Neural progenitor cell (in vitro differentiated cells): Measurements from ENCODE around the gene FBXW11. TPM values are rescaled to one million over a fixed set of nuclear protein-coding genes. Genes with fewer than 3 reads are reported as not detected.
"Not testable (repeated sequence)": the region's sequence is repeated elsewhere in the genome, so short reads cannot be mapped to it uniquely, and the experiment has no call there.

ENCODE experiments used
- DNase-seq: peaks from one replicate; pipeline ENCODE4 v3.0.0-alpha.2; 2016; ENCODE audit warnings: low spot score
- H2AFZ ChIP-seq: fragments of 200-600 bp; sonication (generic); replicated peaks from 2 replicates; pipeline ENCODE4 v1.6.1; 2016; ENCODE audit warnings: antibody characterized with exemption
- H3F3A ChIP-seq: fragments of 200-600 bp; sonication (generic); 2 replicates; pipeline ENCODE4 v1.6.1; 2016; ENCODE audit warnings: antibody characterized with exemption, low read depth
- H3K27ac ChIP-seq: fragments of 200-600 bp; sonication (generic); 2 replicates; pipeline ENCODE4 v1.5.1; 2016; ENCODE audit warnings: mild to moderate bottlenecking
- H3K27me3 ChIP-seq: fragments of 200-600 bp; sonication (generic); 2 replicates; pipeline ENCODE4 v1.6.1; 2016; ENCODE audit warnings: mild to moderate bottlenecking, moderate library complexity
- H3K36me3 ChIP-seq: fragments of 200-600 bp; sonication (generic); 2 replicates; pipeline ENCODE4 v1.5.1; 2016
- H3K4me1 ChIP-seq: fragments of 200-600 bp; sonication (generic); 2 replicates; pipeline ENCODE4 v1.6.1; 2016; ENCODE audit warnings: mixed run types
- H3K4me2 ChIP-seq: fragments of 200-600 bp; sonication (generic); 2 replicates; pipeline ENCODE4 v1.6.1; 2016
- H3K4me3 ChIP-seq: fragments of 200-600 bp; sonication (generic); 2 replicates; pipeline ENCODE4 v1.5.1; 2016
- H3K79me2 ChIP-seq: fragments of 200-600 bp; sonication (generic); 2 replicates; pipeline ENCODE4 v1.6.1; 2016; ENCODE audit warnings: low read depth
- H3K9ac ChIP-seq: fragments of 200-600 bp; sonication (generic); 2 replicates; pipeline ENCODE4 v1.6.1; 2016
- H3K9me3 ChIP-seq: fragments of 200-600 bp; sonication (generic); 2 replicates; pipeline ENCODE4 v1.5.1; 2016; ENCODE audit warnings: low read depth
- H4K20me1 ChIP-seq: fragments of 200-600 bp; sonication (generic); 2 replicates; pipeline ENCODE4 v1.6.1; 2016; ENCODE audit warnings: low read depth
- H3K27ac Mint-ChIP-seq: 3 replicates; pipeline ENCODE4 v1.8.0; 2021; ENCODE audit warnings: mixed read lengths
- H3K27me3 Mint-ChIP-seq: 2 replicates; pipeline ENCODE4 v1.8.0; 2022; ENCODE audit warnings: low read depth, mild to moderate bottlenecking, inconsistent platforms, moderate library complexity, mixed read lengths; ENCODE audit not compliant: insufficient read depth
- H3K36me3 Mint-ChIP-seq: 3 replicates; pipeline ENCODE4 v1.8.0; 2021; ENCODE audit warnings: mixed read lengths
- H3K4me1 Mint-ChIP-seq: 3 replicates; pipeline ENCODE4 v1.8.0; 2021; ENCODE audit warnings: mixed read lengths
- H3K4me3 Mint-ChIP-seq: 3 replicates; pipeline ENCODE4 v1.8.0; 2021; ENCODE audit warnings: mild to moderate bottlenecking, moderate library complexity, mixed read lengths
- H3K9me3 Mint-ChIP-seq: 3 replicates; pipeline ENCODE4 v1.8.0; 2020; ENCODE audit warnings: mixed read lengths
- EZH2 ChIP-seq: fragments of 200-600 bp; sonication (generic); IDR thresholded peaks from 2 replicates; pipeline ENCODE4 v1.6.1; 2017; ENCODE audit warnings: antibody characterized with exemption, mild to moderate bottlenecking, moderate library complexity
- EZH2phosphoT487 ChIP-seq: fragments of 200-600 bp; sonication (generic); IDR thresholded peaks from 2 replicates; pipeline ENCODE4 v1.6.1; 2017; ENCODE audit warnings: antibody characterized with exemption
- total RNA-seq: library from RNA; depleted of rRNA; stranded (reverse); fragments of >200 nt; gene quantifications from 2 replicates; pipeline ENCODE4 v1.2.3, GENCODE V29; 2015; ENCODE audit warnings: low replicate concordance
- TF ChIP-seq, protein P1 (sequence below): fragments of 200-600 bp; sonication (generic); IDR thresholded peaks from 2 replicates; pipeline ENCODE4 v1.5.1; 2017; ENCODE audit warnings: antibody characterized with exemption, mild to moderate bottlenecking

The FBXW11 gene
- total RNA-seq, 1 donor from 2014 or later, result 79.1 TPM

DNA sequence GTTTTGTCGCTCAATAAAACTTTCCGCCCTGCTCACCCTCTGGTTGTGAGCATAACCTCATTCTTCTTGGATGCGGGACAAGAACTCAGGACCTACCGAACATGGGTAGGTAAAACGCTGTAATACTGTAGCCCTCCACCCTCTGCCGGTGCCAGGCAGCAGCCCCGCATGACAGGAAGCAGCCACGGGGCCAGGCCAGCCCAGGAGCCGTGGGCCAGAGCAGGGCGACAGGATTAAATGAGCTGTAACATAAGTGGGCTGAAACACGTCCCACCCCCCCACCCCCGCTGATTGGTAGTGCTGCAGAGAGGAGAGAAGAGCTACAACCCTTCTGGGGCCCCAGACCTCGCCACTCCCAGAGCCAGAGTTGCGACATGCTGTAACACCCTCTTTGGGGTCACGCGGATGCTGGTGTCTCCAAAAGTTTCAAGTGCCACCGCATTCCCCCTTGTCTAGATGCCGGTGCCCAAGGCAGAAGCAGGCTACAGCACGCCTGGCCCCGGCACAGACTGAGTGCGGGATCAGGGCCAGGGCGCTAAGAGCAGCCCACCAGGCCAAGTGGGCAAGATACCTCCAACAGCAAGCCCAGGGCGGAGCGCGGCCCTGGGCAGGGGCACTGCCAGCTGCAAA is 81.8 kb downstream of the FBXW11 start:
- Histone ChIP-seq H3K9ac (no peak overlapping the region), H3K36me3 (no peaks in the 10 kb centered on the region), H3K9me3 (no peaks in the 10 kb centered on the region), H3K27ac (peak overlapping the region; percentile 65), H4K20me1 (peaks cover 85% of the 10 kb centered on the region), H3K79me2 (peaks cover 100% of the 10 kb centered on the region), H3F3A (peaks cover 23% of the 10 kb centered on the region), H3K4me2 (peak overlapping the region; percentile 30), H3K4me3 (no peak overlapping the region), H3K4me1 (peaks cover 33% of the 10 kb centered on the region), H2AFZ (no peak overlapping the region), H3K27me3 (no peaks in the 10 kb centered on the region)
- Mint-ChIP-seq H3K4me3 (no peak overlapping the region), H3K27me3 (peaks cover 8% of the 10 kb centered on the region), H3K9me3 (peaks cover 11% of the 10 kb centered on the region), H3K27ac (no peak overlapping the region), H3K36me3 (peaks cover 9% of the 10 kb centered on the region), H3K4me1 (peaks cover 5% of the 10 kb centered on the region)
- DNase-seq, result peak; percentile 29
- no peak for TF ChIP-seq EZH2phosphoT487

DNA sequence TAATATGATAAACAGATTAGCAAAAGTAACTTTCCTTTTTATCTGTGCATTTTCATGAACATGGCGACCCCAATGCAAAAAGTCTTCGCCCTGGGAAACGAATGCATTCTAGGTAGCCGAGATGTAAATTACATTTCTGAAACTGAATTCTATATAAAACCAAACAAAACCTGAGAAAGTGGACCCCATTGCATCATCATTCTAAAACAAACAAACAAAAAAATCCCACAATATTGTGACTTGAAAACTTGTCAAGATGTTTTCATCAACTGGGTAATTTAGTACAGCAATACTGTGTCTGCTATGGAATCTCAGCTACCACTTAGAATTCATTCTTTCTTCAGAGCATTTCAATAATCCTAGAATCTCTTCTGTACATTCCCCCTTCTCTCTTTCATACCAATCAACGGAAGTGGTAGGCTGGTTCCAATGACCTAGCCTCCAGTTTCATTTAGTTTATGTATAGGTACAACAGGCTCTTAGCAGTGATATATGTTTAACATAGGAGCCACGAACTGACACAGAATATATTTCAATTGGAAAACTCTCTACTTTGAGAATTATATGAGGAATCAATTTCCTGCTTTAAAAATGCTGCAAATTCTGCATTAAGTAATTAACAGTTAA is 85.6 kb downstream of the FBXW11 start:
- Mint-ChIP-seq H3K4me1 (no peaks in the 10 kb centered on the region), H3K9me3 (peaks cover 11% of the 10 kb centered on the region), H3K36me3 (peaks cover 6% of the 10 kb centered on the region), H3K4me3 (no peak overlapping the region), H3K27ac (no peak overlapping the region), H3K27me3 (peaks cover 10% of the 10 kb centered on the region)
- H4K20me1 ChIP-seq, result peaks cover 84% of the 10 kb centered on the region
- H3K4me1 ChIP-seq, result peaks cover 27% of the 10 kb centered on the region
- H3K4me3 ChIP-seq, result no peak overlapping the region
- TF ChIP-seq, protein P1, sequence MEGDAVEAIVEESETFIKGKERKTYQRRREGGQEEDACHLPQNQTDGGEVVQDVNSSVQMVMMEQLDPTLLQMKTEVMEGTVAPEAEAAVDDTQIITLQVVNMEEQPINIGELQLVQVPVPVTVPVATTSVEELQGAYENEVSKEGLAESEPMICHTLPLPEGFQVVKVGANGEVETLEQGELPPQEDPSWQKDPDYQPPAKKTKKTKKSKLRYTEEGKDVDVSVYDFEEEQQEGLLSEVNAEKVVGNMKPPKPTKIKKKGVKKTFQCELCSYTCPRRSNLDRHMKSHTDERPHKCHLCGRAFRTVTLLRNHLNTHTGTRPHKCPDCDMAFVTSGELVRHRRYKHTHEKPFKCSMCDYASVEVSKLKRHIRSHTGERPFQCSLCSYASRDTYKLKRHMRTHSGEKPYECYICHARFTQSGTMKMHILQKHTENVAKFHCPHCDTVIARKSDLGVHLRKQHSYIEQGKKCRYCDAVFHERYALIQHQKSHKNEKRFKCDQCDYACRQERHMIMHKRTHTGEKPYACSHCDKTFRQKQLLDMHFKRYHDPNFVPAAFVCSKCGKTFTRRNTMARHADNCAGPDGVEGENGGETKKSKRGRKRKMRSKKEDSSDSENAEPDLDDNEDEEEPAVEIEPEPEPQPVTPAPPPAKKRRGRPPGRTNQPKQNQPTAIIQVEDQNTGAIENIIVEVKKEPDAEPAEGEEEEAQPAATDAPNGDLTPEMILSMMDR, result no peak
- no peak for TF ChIP-seq EZH2
- TF ChIP-seq EZH2phosphoT487, result no peak
- no peak overlapping the region for H3K4me2 ChIP-seq
- no peaks in the 10 kb centered on the region for H3K36me3 ChIP-seq
- H3K27ac ChIP-seq, result peak overlapping the region; percentile 29
- peaks cover 24% of the 10 kb centered on the region for H3F3A ChIP-seq
- H3K9ac ChIP-seq, result no peak overlapping the region
- peaks cover 100% of the 10 kb centered on the region for H3K79me2 ChIP-seq
- H3K9me3 ChIP-seq, result no peaks in the 10 kb centered on the region
- no peak overlapping the region for H2AFZ ChIP-seq
- H3K27me3 ChIP-seq, result no peaks in the 10 kb centered on the region
- no peak for DNase-seq

DNA sequence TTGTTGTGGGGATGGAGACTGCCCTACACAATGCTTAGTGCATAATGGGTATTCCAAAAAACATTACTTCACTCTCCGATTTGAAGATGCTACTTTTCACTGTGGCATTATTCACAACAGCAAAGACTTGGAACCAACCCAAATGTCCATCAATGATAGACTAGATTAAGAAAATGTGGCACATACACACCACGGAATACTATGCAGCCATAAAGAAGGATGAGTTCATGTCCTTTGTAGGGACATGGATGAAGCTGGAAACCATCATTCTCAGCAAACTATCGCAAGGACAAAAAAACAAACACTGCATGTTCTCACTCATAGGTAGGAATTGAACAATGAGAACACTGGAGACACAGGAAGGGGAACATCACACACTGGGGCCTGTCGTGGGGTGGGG is 90.7 kb downstream of the FBXW11 start:
- not testable (repeated sequence) for H3K9me3 Mint-ChIP-seq, H3K27ac Mint-ChIP-seq, H3K27me3 Mint-ChIP-seq, H3K36me3 ChIP-seq, H3K27ac ChIP-seq, H3K9me3 ChIP-seq, H3K4me3 Mint-ChIP-seq, H3K9ac ChIP-seq, H2AFZ ChIP-seq, H3K4me3 ChIP-seq, H3K36me3 Mint-ChIP-seq, DNase-seq, H3K4me2 ChIP-seq, H3K4me1 Mint-ChIP-seq, H3K27me3 ChIP-seq
- Histone ChIP-seq H3F3A (peaks cover 33% of the 10 kb centered on the region), H3K4me1 (peaks cover 38% of the 10 kb centered on the region), H3K79me2 (peaks cover 100% of the 10 kb centered on the region), H4K20me1 (peaks cover 92% of the 10 kb centered on the region)

DNA sequence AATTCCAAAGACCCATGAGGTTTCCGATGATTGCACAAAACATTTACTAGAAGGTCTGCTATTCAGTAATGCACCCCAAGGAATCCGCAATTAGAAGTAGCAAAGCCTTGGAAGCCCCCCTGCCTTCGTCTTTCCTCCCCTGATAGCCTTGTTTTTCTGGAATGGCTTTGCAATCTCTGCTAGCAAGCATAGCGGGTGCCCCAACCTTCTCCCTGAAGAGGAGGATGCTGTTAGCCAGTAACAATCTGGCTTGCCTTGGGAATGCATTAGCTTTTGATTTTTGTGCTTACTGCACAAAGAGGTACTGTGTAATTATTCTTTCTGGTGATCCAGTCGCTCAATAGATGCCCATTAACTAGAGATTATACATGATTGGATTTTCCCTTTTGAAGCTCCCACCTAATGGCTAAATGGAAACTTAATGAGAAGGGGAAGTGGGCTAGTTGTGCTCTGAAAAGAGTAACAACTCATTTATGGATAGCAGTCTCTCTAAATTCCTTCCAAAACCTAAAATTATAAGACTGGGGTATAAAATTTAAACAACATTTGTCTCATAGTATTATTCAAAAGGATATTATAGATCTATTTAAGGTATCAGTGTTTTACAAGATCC is 91.6 kb downstream of the FBXW11 start:
- peak overlapping the region; percentile 63 for H3K4me2 ChIP-seq
- Mint-ChIP-seq H3K4me3 (no peak overlapping the region), H3K27me3 (peaks cover 4% of the 10 kb centered on the region), H3K27ac (no peak overlapping the region), H3K36me3 (peaks cover 2% of the 10 kb centered on the region), H3K4me1 (peaks cover 4% of the 10 kb centered on the region), H3K9me3 (no peaks in the 10 kb centered on the region)
- DNase-seq, result peak; percentile 59
- peaks cover 84% of the 10 kb centered on the region for H4K20me1 ChIP-seq
- no peak overlapping the region for H2AFZ ChIP-seq
- peak overlapping the region; percentile 85 for H3K27ac ChIP-seq
- TF ChIP-seq, protein P1, result no peak
- TF ChIP-seq EZH2, result no peak
- no peak for TF ChIP-seq EZH2phosphoT487
- peaks cover 33% of the 10 kb centered on the region for H3F3A ChIP-seq
- H3K79me2 ChIP-seq, result peaks cover 96% of the 10 kb centered on the region
- H3K4me1 ChIP-seq, result peaks cover 38% of the 10 kb centered on the region
- no peaks in the 10 kb centered on the region for H3K27me3 ChIP-seq
- no peaks in the 10 kb centered on the region for H3K9me3 ChIP-seq
- H3K9ac ChIP-seq, result no peak overlapping the region
- H3K36me3 ChIP-seq, result no peaks in the 10 kb centered on the region
- no peak overlapping the region for H3K4me3 ChIP-seq
